HG03575 (cell line): ENCODE results near the gene TMEM38A.
"Not testable (repeated sequence)": the region's sequence is repeated elsewhere in the genome, so short reads cannot be mapped to it uniquely, and the experiment has no call there.

Source experiments
- ATAC-seq: cut with Tn5 transposase; IDR thresholded peaks from one replicate; pipeline ENCODE4 v1.9.1; 2021; ENCODE audit not compliant: unreplicated experiment, insufficient number of reproducible peaks, low FRiP score; ENCODE audit errors: extremely low read depth

Gene TMEM38A

DNA sequence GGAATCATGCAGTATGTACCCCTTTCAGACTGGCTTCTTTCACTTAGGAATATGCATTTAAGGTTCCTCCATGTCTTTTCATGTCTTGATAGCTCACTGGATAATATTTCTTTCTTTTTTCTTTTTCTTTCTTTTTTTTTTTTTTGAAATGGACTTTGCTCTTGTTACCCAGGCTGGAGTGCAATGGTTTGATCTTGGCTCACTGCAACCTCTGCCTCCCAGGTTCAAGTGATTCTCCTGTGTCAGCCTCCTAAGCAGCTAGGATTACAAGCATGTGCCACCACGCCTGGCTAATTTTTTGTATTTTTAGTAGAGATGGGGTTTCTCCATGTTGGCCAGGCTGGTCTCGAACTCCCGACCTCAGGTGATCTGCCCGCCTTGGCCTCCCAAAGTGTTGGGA lies 7.8 kb downstream of the TMEM38A start:
- not testable (repeated sequence) for ATAC-seq

DNA sequence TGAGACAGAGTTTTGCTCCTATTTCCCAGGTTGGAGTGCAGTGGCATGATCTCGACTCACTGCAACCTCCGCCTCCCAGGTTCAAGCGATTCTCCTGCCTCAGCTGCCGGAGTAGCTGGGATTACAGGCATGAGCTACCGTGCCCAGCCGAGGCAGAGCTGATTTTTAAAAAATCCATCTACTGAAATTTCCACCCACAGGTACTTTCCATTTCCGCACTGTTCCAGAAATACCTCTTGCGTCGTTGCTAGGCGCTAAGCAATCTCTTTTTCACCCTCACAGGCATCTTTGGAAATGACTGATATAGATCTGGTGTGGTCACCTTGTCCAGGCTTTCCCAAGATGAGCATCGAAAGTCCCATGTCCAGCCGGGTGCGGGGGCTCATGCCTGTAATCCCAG lies 9.4 kb downstream of the TMEM38A start:
- ATAC-seq, result no peak

DNA sequence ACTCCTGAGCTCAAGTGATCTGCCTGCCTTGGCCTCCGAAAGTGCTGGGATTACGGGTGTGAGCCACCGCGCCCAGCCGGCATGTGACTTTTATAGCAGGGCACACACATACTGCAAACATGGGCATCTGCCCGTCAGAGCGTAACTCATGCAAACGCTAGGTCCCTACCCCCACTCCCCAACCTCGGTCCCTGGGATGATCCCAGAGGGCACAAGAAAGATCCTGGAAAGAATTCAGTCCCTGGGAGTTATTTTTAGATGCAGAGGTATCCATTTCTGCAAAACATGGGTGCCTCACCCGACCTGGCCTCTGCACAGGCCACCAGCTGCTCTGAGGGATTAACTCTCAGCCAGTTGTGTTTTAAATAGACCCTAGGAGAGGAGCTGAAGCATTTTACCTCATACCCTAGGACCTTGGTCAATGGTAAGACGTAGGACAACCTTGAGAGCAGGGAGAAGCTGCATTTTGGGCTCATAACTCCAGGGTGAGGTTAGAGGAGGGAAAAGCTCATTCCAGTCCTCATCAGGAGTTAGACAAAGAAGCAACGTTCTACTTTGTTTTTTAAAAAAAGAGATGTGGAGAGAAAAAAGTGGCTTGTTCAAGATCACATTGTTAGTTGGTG lies 10.8 kb downstream of the TMEM38A start:
- no peak for ATAC-seq

DNA sequence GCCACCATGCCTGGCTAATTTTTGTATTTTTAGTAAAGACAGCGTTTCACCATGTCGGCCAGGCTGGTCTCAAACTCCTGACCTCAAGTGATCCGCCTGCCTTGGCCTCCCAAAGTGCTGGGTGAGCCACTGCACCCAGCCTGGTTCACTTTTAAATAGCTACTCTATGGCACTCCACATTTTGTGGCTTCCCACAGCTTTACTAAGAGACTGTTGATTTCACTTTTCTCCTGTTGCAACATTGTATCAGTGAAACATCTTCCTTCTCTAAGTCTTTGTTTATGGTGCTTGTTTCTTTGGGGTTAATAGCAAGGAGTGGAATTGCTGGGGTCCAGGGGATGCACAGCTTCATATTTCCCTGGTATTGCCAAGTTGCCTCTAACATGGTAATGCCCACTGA lies 12.3 kb downstream of the TMEM38A start:
- ATAC-seq, result no peak

DNA sequence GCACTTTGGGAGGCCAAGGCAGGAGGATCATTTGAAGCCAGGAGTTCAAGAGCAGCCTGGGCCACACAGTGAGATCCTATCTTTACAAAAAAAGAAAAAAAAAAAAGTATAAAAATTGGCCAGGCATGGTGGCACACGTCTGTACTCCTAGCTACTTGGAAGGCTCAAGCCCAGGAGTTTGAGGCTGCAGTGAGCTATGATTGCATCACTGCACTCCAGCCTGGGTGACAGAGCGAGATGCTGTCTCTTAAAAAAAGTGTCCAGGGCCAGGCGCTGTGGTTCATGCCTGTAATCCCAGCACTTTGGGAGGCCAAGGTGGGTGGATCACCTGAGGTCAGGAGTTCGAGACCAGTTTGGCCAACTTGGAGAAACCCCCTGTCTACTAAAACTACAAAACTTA lies 12.9 kb downstream of the TMEM38A start:
- not testable (repeated sequence) for ATAC-seq

DNA sequence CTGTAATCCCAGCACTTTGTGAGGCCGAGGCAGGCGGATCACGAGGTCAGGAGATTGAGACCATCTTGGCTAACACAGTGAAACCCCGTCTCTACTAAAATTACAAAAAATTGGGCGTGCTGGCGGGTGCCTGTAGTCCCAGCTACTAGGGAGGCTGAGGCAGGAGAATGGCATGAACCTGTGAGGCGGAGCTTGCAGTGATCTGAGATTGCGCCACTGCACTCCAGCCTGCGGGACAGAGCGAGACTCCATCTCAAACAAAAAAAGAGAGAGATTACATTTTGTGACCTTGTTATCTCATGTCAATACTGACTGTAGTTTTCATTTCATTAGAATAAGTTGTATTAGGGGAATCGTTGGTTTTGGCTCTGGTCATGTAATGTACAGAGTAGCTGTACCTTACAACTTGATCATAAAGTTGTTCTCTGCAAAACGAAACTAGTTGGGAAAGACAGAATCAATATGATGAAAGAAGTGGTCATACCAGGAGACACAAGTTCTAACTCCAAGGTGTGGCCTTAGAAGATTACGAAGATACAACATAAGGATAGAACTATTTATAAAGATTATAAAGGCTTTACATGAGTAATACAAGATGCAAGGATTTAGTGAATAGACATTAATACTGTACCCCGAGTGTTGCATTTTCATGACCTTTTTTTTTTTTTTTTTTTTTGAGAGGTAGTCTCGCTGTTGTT lies 15.3 kb downstream of the TMEM38A start:
- ATAC-seq, result no peak

DNA sequence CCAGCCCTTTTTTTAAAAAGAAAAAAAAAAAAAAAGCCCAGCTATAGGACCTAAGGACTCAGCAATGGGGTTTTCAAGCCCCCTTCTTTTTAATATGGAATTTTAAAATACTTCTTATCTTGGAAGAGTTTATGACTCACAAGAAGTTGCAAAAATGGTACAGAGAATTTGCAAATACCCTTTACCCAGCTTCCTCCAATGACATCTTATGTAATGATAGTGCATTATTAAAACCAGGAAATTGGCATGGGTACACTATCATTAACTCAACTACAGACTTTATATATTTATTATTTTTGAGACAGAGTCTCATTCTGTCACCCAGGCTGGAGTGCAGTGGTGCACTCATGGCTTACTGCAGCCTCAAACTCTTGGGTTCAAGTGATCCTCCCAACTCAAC lies 16.1 kb downstream of the TMEM38A start:
- ATAC-seq, result no peak

DNA sequence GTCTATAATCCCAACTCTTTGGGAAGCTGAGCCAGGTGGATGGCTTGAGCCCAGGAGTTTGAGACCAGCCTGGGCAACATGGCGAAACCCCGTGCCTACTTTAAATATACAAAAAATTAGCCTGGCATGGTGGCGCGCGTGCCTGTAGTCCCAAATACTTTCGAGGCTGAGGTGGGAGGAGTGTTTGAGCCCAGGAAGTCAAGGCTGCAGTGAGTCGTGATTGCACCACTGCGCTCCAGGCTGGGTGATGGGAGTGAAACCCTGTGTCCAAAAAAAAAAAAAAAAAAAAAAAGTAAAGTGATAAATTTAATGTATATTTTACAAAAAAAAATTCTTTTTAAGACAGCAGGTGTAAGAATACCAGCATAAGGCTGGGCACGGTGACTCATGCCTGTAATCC lies 17.6 kb downstream of the TMEM38A start:
- ATAC-seq, result no peak

DNA sequence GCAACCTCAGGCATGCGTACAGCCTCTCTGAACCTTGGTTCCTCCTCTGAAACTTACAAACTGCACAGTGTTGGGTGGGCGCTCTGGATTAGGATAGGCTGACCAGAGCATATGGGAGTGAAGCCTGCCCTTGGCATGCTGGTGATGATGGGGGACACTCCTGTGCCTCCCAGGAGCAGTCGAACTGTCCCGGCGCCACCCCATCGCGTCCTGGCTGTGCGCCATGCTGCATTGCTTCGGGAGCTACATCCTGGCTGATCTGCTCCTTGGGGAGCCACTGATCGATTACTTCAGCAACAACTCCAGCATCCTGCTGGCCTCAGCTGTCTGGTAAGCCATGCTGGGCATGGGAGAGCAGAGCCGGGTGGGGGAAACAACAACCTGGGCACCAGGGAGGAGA lies 18.9 kb downstream of the TMEM38A start:
- no peak for ATAC-seq

DNA sequence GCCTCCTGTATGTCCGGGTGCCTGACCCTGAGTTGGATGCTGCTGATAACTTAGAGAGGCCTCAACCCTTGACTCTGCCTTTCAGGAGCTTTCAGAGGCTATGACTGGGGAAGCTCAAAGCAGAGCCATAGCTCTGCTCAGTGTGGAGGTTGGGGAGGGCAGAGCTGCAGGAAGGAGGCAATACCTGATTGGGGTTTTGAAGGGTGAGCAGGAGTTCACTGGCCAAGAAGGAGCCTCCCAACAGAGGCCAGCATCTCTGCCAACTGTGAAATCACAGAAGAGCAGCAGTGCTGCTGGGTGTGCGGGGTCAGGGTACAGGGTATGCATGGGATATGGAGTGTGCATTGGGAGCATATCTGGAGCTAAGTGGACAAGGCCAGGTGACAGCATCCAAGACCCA lies 21.6 kb downstream of the TMEM38A start:
- no peak for ATAC-seq

DNA sequence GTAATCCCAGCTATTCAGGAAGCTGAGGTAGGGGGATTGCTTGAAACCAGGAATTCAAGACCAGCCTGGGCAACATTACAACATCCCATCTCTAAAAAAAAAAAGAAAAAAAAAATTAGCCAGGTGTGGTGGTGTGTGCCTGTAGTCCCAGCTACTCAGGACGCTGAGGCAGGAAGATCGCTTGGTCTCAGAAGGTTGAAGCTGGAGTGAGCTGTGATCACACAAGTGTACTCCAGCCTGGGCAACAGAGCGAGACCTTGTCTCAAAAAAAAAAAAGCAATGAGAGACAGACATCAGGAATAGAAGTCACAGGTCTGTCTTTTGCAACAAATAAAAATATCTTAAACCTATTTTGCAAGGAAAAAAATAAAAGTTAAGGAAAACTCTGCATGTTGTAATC lies 23.3 kb downstream of the TMEM38A start:
- no peak for ATAC-seq

DNA sequence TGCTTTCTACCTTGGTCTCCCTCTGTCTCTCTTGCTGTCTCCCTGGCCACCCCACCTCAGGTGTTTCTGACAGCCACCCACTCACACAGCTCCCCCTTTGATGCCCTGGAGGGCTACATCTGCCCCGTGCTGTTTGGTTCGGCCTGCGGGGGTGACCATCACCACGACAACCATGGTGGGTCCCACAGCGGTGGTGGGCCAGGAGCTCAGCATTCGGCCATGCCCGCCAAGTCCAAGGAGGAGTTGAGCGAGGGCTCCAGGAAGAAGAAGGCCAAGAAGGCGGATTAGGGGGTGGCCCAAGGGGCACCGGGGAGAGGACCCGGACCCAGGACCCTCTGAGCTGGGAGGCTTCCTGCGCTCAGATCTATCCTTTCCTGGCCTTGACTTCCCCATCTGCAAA lies 27.1 kb downstream of the TMEM38A start:
- ATAC-seq, result no peak

DNA sequence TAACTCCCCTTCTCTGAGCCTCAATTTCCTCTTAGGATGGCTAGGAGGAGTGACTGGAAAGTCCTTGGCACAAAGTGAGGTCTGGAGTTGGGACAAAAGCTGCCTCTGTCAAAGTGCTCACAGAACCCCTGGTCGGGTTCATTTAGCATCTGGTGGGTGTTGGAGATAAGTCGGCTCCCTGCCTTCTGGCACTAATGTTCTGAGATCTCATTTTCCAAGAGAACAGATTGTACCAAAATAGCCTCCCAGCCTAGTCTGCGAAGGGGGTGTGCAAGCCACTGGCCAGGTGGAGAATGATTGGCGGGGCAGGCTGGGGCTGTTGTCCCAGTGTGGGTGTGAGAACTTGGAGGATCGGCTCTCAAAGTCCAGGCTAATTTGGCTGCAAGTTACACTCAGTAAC lies 38.0 kb downstream of the TMEM38A start:
- ATAC-seq, result no peak

DNA sequence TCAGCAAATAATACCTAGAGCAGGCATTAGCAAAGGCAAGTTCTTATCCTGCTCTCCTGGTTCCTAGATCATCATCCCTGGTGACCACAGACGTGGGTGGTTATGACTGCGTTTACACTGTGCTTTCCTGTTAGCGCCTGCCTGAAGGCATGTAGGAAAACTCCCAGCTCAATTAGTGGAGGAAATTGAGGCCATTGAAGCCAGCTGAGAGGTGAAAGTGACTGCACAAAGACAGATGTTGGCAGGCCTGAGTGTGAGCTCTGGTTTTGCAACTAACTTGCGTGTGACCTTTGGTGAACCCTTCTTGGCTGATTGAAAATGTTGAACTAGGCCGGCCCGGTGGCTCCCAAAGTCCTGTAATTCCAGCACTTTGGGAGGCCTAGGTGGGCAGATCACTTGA lies 41.2 kb downstream of the TMEM38A start:
- no peak for ATAC-seq

DNA sequence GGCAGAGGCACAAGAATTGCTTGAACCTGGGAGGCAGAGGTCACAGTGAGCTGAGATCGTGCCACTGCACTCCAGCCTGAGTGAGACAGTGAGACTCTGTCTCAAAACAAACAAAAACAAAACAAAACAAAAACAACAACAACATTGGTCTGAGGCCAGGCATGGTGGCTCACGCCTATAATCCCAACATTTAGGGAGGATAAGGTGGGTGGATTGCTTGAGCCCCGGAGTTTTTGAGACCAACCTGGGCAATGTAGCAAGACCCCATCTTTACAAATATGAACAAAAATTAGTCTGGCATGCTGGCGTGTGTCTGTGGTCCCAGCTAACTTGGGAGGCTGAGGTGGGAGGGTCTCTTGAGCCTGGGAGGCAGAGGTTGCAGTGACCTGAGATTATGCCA lies 42.7 kb downstream of the TMEM38A start:
- ATAC-seq, result no peak

DNA sequence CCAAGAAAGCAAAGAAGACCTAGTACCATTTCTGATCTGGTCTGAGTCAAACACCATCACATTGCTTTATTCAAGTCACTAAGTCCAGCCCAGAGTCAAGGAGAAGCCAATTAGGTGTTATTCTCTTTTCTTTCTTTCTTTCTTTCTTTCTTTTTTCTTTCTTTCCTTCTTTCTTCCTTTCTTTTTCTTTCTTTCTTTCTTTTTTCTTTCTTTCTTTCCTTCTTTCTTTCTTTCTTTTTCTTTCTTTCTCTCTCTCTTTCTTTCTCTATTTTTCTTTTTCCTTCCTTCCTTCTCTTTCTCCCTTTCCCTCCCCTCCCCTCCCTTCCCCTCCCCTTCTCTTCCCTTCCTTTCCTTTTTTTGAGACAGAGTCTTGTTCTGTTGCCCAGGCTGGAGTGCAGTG lies 49.9 kb downstream of the TMEM38A start:
- ATAC-seq, result not testable (repeated sequence)

DNA sequence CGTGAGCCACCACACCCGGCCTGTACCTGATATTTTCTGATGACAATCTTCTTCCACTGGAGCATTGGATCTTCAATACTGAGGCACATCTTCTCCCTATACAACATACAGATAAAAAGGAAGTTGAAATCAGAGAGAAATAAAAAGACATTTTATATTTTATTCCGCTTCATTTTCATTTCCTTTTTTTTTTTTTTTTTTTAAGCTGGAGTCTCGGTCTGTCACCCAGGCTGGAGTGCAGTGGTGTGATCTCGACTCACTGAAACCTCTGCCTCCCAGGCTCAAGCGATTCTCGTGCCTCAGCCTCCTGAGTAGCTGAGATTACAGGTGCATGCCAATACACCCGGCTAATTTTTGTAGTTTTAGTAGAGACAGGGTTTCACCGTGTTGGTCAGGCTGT lies 51.4 kb downstream of the TMEM38A start:
- not testable (repeated sequence) for ATAC-seq

DNA sequence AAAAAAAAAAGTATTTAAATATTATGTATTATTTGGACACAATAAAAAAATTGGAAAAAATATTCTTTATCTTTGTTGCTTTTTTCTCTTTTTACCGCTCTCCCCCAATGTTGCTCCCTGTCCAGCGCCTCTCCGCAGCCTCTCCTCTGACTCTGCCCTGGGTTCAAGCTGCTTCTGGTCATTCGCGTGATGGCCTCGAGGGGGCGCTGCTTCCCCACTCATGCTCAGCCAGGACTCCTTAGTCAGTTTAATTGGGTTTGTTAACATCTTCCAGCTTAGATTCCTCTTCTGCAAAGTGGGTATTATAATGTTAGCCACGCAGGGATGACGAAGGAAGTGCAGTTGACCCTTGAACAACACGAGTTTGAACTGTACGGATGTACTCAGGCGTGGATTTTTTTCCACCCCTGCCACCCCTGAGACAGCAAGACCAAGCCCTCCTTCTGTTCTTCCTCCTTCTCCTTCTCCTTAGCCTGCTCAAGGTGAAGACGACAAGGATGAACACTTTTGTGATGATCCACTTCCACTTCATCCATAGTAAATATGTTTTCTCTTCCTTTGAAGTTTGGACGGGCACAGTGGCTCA lies 53.9 kb downstream of the TMEM38A start:
- ATAC-seq, result no peak

DNA sequence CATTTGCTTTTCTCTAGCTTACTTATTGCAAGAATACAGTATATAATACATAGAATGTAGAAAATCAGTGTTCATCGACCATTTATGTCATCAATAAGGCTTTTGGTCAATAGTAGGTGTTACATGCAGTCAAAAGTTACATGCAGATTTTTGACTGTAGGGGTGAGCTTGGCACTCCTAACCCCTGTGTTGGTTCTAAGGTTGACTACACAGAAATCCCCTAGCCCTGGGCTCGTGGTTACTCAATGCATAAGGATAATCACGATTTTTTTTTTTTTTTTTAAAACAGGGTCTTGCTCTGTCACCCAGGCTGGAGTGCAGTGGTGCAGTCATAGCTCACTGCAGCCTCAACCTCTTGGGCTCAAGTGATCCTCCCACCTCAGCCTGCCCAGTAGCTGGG lies 54.7 kb downstream of the TMEM38A start:
- no peak for ATAC-seq

DNA sequence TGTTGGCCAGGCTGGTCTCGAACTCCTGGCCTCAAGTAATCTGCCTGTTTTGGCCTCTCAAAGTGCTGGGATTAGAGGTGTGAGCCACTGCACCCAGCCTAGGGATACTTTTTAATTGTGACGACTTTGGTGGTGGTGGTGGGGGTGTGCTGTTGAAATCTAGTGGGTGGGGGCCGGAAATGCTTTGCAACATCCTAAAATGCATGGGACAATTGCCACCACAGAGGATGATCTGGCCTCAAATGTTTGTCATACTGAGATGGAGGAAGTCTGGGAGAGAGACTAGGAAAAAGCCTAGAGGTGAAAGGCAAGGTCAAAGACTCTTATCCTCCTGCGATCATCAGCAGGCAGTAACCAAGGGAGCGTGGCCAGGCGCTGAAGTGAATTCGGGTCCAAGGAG lies 60.1 kb downstream of the TMEM38A start:
- ATAC-seq, result no peak

DNA sequence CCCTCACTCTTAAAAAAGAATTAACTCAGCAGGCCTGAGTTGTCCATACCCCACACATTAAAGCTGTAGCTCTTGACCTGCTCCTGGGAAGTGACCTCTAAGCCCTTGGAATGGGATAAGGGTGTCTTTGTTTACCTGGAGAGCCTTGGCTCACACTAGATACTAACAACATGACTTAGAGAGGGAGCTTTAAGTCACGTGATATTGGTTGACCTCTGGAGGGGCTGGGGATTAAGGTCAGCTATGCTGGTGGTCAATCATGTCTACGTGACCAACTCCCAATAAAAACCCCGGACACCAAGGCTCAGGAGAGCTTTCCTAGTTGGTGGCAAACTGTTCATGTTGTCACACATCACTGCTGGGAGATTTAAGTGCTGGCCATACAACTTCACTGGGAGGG lies 61.7 kb downstream of the TMEM38A start:
- no peak for ATAC-seq
